Muscle layer of colon (tissue), 2 donors: ENCODE measurements around the gene APIP.
A peak's percentile ranks its signal among the peaks of the same experiment; 100 is the strongest.
"Not testable (repeated sequence)": the region's sequence is repeated elsewhere in the genome, so short reads cannot be mapped to it uniquely, and the experiment has no call there.

ENCODE experiments used
- H3K27ac ChIP-seq: one replicate; pipeline ENCODE4 v1.7.0; 2013; ENCODE audit warnings: low read depth, mild to moderate bottlenecking, low read length, moderate library complexity
- H3K27me3 ChIP-seq, 2 donors: one replicate each; pipeline ENCODE4 v1.7.0; 2013; ENCODE audit warnings: low read length in 2 of 2, mild to moderate bottlenecking in 2 of 2; ENCODE audit not compliant: insufficient read depth in 2 of 2, control insufficient read depth in 1 of 2
- H3K36me3 ChIP-seq: one replicate; pipeline ENCODE4 v1.7.0; 2013; ENCODE audit warnings: mild to moderate bottlenecking, low read length; ENCODE audit not compliant: insufficient read depth
- H3K4me1 ChIP-seq: one replicate; pipeline ENCODE4 v1.7.0; 2013; ENCODE audit warnings: mild to moderate bottlenecking, low read length; ENCODE audit not compliant: insufficient read depth
- H3K4me3 ChIP-seq, 2 donors: one replicate each; pipeline ENCODE4 v1.7.0; 2013; ENCODE audit warnings: low read length in 2 of 2, low read depth in 1 of 2, mild to moderate bottlenecking in 1 of 2, moderate library complexity in 1 of 2
- H3K9ac ChIP-seq: one replicate; pipeline ENCODE4 v1.7.0; 2013; ENCODE audit warnings: low read length
- H3K9me3 ChIP-seq: one replicate; pipeline ENCODE4 v1.7.0; 2013; ENCODE audit warnings: mild to moderate bottlenecking, low read length
- donor health status: abdominal sarcoma.
- donor health status: Adenocarcinoma of cecum.

APIP gene

DNA sequence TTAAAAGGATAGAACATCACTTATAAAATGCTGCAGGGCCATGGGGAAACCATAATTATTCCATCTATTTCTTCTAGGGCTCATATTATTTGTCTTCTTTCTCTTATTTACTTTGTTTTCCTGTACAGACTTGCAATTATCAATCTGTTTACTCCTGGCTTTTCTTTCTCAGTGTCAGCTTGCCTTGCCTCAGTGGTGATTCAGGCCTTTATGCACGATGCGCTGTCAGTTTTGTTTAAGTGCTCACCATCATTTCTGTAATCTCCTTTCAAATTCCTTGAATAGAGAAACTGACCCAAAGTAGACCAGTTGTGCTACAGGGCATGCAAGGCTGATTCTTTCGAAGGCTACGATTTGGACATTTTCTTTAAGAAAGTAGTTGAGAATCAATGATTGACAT, 5.0 kb upstream of the APIP start:
- H3K4me3 ChIP-seq, result no peak overlapping the region
- no peaks in the 10 kb centered on the region for H3K9me3 ChIP-seq
- H3K4me1 ChIP-seq, result peaks cover 23% of the 10 kb centered on the region
- no peaks in the 10 kb centered on the region for H3K27me3 ChIP-seq
- no peak overlapping the region for H3K27ac ChIP-seq
- H3K36me3 ChIP-seq, result no peaks in the 10 kb centered on the region
- H3K9ac ChIP-seq, result no peak overlapping the region

DNA sequence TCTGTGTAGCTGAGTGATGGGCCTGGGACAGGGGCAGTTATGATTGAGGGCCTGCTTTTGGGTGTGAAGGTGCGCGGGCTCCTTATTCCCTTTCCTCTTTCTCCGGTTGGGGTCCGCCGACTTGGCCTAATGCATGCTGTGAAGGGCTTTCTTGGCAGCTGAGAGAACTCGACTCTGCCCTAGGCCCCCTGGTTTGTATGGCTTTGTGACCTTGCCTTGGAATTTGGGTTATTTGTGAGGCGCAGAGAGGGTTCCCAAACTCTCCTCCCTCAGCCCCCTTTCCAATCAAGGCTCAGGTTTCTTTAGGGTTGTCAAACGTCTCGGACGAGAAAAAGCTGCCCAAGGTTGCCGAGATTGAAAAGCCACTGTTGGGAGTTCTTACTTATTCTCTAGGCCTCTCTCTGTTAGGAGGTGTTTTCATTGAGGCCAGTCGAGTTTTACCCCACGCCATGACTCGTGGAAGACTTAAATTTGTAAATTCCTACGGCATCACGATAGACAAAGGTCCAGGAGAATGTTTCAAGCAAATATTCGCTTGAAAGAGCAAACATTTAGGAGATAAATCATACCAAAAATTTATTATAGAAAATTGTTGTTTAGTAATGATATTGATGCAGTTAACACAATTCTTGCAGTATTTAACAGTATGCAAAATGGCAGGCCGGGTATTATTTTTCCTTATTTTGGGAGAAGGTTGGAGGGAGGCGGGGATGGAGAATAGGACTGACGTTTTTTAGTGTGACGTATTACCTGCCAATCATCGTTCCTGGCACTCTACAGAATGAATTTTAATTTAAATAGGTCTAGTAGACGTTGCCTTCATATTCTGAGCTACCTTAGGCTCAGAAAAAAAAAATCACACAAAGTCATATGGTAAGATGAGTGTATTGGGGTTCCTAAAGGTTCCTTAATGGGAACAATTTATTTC, 928 bp upstream of the APIP start:
- Histone ChIP-seq H3K27ac (peak overlapping the region; percentile 80), H3K4me1 (peaks cover 28% of the 10 kb centered on the region), H3K9me3 (no peaks in the 10 kb centered on the region), H3K36me3 (no peaks in the 10 kb centered on the region), H3K4me3 (peak overlapping the region; percentile 90 to 96), H3K27me3 (no peaks in the 10 kb centered on the region), H3K9ac (peak overlapping the region; percentile 96)

DNA sequence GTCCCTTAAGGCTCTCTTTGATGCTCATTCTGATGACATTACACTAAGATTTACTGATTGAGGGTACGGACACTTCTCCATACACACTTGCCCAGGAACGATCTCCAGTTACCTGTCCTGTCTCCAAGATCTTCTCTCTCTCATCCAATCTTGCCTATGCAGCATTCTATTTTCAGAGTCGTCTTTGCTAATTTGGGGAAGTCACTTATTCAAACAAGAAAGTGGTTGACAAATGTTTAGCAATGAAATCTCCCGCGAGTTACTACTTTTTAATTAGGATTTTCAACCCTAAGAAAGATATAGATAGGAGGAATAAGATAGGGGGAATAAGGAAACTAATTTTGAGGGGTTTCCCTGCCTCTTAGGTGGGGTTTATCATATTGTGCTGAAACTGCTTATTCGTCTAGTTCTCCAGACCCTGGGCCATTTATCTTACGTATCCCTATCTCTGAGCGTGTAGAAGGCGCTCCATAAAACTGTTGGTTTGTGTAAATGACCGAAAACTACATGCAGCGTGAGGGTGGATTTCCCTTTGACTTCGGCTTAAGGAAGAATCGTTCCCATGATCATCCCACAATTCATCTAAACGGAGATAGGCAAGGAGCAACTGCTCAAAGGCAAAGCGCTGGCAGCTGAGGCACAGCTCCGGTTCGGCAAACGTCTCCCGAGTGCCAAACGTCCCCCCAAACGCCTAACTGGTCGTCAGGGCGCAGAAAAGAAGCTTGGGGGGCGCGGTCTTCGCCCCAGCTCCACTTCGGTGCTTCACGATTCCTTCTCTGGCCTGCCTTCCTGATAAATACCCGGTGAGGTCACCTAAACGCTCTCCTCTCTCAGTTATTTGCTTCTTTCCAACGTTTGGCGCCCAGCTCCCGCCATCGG, 804 bp downstream of the APIP start:
- H3K27ac ChIP-seq, result peak overlapping the region; percentile 80

DNA sequence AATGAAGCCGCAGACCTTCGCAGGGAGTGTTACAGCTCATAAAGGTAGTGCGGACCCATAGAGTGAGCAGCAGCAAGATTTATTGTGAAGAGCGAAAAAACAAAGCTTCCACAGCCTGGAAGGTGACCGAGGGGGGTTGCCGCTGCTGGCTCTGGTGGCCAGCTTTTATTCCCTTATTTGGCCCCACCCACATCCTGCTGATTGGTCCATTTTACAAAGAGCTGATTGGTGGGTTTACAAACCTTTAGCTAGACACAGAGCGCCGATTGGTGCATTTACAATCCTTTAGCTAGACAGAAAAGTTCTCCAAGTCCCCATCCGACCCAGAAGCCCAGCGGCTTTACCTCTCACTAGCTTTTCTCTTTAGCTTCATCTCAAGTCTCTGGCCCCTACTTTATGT, 2.6 kb downstream of the APIP start:
- not testable (repeated sequence) for H3K27me3 ChIP-seq, H3K9me3 ChIP-seq, H3K4me3 ChIP-seq, H3K36me3 ChIP-seq, H3K9ac ChIP-seq, H3K27ac ChIP-seq
- peaks cover 28% of the 10 kb centered on the region for H3K4me1 ChIP-seq

More for the DNA sequence above, 804 bp downstream of the APIP start:
- H3K9me3 ChIP-seq, result no peaks in the 10 kb centered on the region
- no peaks in the 10 kb centered on the region for H3K27me3 ChIP-seq
- H3K4me1 ChIP-seq, result peaks cover 28% of the 10 kb centered on the region
- H3K9ac ChIP-seq, result peak overlapping the region; percentile 89
- H3K36me3 ChIP-seq, result no peaks in the 10 kb centered on the region
- H3K4me3 ChIP-seq, result peak overlapping the region; percentile 90 to 96

DNA sequence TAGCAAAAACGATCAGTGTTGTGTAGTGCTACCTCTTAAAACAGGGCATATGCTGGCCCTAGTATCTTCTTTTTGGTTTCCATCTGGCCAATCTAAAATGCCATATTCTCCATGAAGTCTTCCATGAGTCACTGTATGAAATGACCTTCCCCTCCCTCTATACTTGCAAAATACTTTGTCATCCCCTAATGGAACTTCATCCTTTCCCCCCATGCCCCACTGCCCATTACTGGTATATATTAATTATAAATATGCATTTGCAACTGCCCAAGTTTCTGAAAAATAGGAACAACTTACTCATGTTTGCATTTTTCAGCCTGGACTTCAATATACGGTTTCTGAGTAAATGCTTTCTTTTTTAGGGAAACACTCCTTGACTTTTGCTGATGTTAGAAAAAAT, 4.5 kb downstream of the APIP start:
- Histone ChIP-seq H3K9ac (no peak overlapping the region), H3K36me3 (peaks cover 3% of the 10 kb centered on the region), H3K27ac (no peak overlapping the region), H3K4me3 (no peak overlapping the region), H3K4me1 (peaks cover 14% of the 10 kb centered on the region), H3K9me3 (no peaks in the 10 kb centered on the region), H3K27me3 (no peaks in the 10 kb centered on the region)

DNA sequence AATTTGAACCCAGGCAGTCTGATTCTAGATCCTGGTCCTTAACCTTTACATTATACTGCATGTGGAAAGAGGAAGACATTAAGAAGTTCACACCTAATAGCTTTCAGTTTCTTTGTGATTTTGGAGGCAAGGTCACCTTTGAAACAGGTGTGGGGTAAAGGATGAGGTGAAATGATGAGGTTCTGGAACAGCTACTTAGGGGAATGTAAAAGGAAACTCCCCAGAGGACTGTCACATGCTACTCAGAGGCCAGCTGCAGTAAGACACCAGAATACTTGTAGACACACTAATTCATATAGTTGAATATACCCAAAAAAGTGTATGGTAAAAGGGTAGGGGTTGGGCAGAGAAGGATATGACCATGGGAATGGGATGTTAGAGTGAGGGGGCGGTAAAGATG, 5.4 kb downstream of the APIP start:
- H3K4me1 ChIP-seq, result peaks cover 14% of the 10 kb centered on the region
- no peak overlapping the region for H3K9ac ChIP-seq
- no peaks in the 10 kb centered on the region for H3K27me3 ChIP-seq
- H3K4me3 ChIP-seq, result no peak overlapping the region
- H3K36me3 ChIP-seq, result peaks cover 3% of the 10 kb centered on the region
- H3K27ac ChIP-seq, result no peak overlapping the region
- no peaks in the 10 kb centered on the region for H3K9me3 ChIP-seq

DNA sequence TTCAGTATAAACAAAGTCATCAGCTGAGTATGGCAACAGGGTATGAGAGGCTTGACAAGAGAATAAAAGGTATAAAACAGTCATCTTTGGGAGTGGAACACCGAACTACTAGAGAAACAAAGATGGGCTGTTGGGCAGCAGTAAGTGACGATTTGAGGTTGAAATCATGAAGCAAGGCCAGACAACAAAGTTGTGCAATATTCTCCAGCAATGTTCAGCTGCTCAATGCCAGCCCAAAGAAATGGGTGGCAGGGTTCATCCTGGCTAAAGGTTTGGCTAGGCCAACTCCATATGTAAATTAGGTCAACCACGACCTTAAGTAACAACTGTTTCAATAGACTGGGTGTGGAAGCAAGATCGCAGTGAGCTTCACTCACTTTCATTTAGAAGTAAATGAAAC, 6.2 kb downstream of the APIP start:
- no peaks in the 10 kb centered on the region for H3K27me3 ChIP-seq
- H3K9ac ChIP-seq, result no peak overlapping the region
- H3K4me3 ChIP-seq, result no peak overlapping the region
- no peak overlapping the region for H3K27ac ChIP-seq
- H3K4me1 ChIP-seq, result peaks cover 8% of the 10 kb centered on the region
- peaks cover 3% of the 10 kb centered on the region for H3K36me3 ChIP-seq
- H3K9me3 ChIP-seq, result no peaks in the 10 kb centered on the region

DNA sequence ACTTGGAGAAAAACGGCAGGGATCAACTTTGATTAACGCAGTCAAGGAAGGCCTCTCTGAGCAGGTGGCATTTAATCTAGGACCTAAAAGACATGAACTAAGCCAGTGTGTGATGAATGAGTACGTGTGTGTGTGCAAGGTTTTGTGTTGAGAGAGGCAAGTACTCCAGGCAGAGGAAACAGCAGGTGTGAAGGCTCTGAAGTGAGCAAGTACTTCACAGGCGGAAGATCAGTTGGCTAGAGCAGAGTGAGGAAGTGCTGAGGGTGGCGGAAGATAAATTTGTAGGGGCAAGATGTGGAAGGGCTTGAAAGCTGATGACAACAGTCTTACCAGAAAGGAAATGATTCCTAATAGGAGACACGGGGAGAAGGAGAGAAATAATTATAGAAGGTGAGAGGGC, 6.8 kb downstream of the APIP start:
- Histone ChIP-seq H3K27ac (no peak overlapping the region), H3K27me3 (no peaks in the 10 kb centered on the region), H3K9ac (no peak overlapping the region), H3K4me1 (peaks cover 3% of the 10 kb centered on the region), H3K4me3 (no peak overlapping the region), H3K36me3 (peaks cover 3% of the 10 kb centered on the region), H3K9me3 (no peaks in the 10 kb centered on the region)

DNA sequence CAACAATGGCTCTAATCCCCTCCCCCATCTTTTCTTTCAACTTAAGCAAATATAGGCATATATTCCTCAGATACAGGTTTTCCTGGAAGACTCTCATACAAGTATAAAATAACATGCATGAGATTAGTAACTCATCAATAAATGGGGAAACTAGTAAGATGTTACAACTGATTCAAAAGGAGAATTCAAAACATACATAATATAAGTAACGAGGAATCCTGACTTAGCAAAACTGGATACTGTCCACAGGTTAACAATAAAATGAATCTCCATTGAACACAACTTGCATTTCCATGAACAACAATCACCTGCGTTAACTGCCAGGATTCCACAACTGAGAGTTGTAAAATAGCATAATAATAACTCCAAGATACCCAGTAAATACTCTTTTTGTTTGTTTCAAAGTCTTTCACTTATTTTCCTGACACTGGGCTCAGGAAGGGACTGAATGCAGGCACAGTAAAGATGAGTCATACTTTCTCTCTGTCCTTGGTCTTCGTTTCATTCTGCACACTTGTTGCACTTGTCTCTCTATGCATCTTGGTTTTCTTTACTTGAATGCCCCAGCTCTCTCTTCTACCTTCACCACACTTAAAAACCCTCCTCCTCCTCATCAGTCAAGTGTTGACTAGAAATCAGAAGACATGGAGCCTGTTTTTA, 8.1 kb downstream of the APIP start:
- Histone ChIP-seq H3K27me3 (no peaks in the 10 kb centered on the region), H3K4me1 (no peaks in the 10 kb centered on the region), H3K27ac (no peak overlapping the region), H3K9me3 (no peaks in the 10 kb centered on the region), H3K4me3 (no peak overlapping the region), H3K36me3 (peaks cover 6% of the 10 kb centered on the region), H3K9ac (no peak overlapping the region)

DNA sequence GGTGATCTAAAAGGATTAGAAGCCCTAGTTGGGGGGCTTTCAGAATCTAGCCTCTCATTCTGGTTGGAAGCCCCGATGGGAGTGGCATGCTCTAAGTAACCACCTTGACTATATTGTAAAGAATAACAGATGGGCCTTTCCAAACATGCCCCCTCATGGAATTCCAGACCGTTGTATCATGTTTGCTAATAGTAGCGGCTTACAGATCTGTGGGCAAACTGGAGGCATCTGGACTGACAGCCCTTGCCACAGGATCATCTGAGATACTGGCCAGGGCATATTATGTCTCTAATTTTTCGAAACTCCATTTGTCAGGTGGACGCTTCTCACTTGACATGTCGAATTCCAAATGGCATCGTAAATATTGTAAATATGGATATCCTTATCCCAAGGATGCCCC, 10.5 kb downstream of the APIP start:
- Histone ChIP-seq H3K4me3 (no peak overlapping the region), H3K27ac (no peak overlapping the region), H3K27me3 (no peaks in the 10 kb centered on the region), H3K9me3 (no peaks in the 10 kb centered on the region), H3K9ac (no peak overlapping the region), H3K4me1 (no peaks in the 10 kb centered on the region), H3K36me3 (peaks cover 6% of the 10 kb centered on the region)

DNA sequence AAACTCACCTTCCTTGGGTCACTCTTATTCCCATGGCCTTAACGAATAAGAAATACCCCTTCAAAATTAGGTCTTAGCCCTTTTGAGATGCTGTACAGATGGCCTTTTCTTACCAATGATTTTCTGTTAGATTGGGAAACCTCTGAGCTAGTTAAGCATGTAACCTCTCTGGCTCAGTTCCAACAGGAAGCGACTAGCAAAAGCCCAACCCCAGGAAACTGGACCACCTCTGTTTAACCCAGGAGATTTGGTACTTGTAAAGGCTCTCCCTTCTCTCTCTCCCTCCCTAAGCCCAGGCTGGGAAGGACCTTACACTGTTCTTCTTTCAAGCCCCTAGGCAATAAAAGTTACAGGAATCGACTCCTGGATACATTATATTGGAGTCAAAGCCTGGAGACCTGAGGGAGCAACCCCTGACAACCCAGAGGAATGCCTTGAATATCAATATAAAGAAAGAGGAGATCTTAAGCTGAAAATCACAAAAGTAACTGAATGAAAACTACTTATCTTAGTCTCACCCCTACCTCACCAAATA, 11.7 kb downstream of the APIP start:
- Histone ChIP-seq H3K27ac (no peak overlapping the region), H3K4me3 (no peak overlapping the region), H3K27me3 (no peaks in the 10 kb centered on the region), H3K9ac (no peak overlapping the region), H3K36me3 (peaks cover 3% of the 10 kb centered on the region), H3K9me3 (no peaks in the 10 kb centered on the region), H3K4me1 (no peaks in the 10 kb centered on the region)
